Hematopoietic multipotent progenitor cell treated with erythropoietin and hydrocortisone succinate and interleukin-3 and kit ligand, for 4 days (in vitro differentiated cells): ENCODE measurements around the gene IL18RAP.

Experiments
- DNase-seq: peaks from one replicate; pipeline ENCODE4 v3.0.0-alpha.2; 2015

The IL18RAP gene

GRCh38 chr2:102422910-102423309 lies at the start of gene IL18RAP:
Gene IL18RAP (plus strand): TSS chr2:102423160. CDS start chr2:102423278, 118 bp downstream.
- no peak for DNase-seq

GRCh38 chr2:102376052-102376591 lies 46.8 kb upstream of the IL18RAP start:
- no peak for DNase-seq

GRCh38 chr2:102383722-102384121 lies 39.2 kb upstream of the IL18RAP start:
- DNase-seq, result no peak

DNA sequence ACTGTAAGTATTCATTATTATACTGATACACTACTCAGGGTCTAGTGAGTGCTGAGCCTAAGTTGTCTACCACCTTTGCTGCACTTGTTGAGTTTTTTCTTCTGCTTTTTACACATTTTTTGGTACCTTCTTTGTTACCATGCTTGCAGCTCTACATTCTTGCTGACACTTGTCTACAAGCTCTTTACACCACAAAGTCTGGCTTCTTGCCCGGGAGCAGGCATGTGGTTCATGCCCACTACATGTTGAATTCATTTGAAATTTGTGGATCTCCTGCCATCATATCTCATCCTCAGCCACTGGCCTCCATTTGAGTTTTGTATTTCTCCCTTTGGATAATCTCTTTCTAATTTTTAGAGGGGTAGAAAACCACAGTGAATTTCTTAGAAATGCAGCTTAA lies 37.4 kb upstream of the IL18RAP start:
- no peak for DNase-seq

- DNase-seq, result no peak
Measured at GRCh38 chr2:102386004-102386403, 37.0 kb upstream of the IL18RAP start.

DNA sequence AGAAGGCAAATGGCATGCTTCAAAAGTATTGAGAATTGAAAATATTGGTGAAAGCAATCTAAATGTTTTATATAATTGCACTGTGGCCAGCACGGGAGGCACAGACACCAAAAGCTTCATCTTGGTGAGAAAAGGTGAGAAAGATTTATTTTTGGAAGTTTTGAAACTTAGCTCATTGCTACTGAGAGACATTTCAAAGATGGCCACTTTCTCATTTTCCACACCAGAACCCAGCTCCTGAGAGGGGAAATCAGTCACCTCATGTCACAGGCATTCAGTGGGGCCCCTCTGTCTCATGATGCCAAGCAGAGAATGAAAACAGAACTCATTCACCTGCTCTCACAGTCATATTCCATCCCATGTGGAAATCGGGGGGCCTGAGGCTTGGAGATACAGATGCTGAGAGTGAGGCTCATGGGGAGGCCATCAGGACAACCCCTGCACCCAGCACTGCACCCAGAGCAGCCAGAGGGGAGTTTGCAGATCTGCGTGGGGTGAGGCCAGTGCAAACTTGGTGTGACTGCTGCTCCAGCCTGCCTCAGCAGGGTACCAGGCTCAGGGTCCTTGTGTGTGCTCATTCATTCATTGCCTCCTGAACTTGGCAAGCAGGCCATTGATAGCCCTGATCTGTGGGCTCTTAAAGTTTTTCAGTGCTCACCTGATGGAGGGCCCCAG lies 36.0 kb upstream of the IL18RAP start:
- no peak for DNase-seq

DNA sequence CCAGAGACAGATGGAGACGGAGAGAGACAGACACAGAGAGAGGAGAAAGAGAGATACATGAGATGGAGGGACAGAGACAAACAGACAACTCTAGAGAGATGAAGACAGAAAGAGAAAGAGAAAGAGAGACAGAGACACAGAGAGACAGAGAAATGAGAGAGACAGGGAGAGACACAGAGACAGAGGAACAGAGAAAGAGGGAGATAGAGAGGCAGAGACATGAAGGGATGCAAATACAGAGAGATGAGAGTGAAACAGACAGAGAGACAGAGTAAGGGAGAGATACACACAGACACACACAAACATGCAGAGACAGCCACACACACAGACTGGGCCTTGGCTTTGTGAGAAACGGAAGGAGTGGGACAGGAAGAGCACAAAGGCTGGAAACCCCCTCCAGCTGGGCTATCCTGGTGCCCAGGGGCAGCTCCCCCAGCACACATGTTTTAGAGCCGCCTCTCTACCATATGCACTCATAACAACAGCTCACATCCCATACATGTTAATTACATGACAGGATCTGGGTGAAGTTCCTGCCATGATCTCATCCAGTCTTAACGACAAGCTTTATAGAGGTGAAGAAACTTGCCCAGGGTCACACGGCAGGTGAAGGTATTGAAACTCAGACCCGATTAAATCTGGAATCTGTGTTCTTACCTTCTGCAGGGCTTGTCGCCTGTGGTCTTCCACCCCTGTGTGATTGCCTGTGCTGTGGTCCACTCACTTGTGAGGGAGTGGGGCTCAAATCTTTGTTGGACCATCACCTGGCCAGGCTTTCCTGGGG lies 35.0 kb upstream of the IL18RAP start:
- DNase-seq, result no peak

- DNase-seq, result peak; percentile 83
Measured at GRCh38 chr2:102391565-102391964, 31.4 kb upstream of the IL18RAP start.

DNA sequence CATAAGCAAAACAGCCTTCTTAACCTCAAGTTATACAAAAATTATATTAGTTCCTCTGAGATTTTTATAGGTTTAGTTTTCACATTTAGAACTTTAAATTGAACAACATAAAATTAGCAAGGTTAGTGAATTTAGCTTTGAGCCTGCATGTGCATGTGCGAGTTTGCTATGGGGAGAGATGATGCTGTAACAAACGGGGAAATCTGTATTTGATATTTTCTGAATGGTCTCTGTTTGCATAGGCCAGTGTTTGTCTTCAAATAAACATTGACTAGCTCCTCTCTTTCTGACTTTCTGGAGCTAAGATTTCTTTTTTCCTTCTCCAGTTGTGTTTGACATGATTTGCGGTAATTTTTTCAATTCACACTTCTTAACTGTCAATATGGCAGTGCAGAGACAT lies 30.9 kb upstream of the IL18RAP start:
- DNase-seq, result no peak

GRCh38 chr2:102392942-102393341 lies 30.0 kb upstream of the IL18RAP start:
- no peak for DNase-seq

DNA sequence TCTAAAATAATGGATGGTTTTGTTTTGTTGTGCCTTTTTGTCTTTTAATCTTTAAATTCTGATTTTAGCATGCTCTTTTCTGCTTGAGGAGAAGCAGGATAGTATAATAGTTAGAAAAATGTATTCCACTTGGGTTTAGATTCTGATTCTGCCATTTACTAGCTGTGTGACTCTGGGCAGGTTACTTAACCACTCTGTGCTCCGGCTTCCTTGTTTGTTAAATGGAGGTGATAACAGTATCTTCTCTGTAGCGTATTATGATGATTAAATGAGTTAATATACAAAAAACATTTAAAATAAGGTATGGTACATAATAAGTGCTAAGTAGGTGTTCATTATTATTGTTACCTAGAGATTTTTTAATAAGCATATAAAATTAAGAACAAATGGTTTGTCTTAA lies 26.9 kb upstream of the IL18RAP start:
- no peak for DNase-seq

DNA sequence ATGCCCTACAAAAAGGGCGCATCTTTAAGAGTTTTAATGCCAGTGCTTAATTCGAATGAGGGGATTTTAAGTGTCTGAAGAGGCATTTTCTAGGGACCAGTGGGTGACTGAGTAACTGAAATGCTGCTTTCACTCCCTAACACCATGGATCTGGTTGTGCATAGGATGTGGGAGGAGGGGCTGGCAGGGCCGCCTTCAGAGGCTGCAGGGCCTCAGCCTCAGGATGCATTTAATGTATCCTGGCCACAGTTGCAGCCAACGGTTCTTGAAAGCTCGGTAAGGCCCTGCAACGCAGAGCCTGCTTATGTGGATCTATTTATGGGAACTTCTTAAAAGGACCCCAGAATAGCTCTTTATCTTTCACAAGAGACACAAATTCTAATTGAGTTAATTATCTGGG lies 25.8 kb upstream of the IL18RAP start:
- no peak for DNase-seq

DNA sequence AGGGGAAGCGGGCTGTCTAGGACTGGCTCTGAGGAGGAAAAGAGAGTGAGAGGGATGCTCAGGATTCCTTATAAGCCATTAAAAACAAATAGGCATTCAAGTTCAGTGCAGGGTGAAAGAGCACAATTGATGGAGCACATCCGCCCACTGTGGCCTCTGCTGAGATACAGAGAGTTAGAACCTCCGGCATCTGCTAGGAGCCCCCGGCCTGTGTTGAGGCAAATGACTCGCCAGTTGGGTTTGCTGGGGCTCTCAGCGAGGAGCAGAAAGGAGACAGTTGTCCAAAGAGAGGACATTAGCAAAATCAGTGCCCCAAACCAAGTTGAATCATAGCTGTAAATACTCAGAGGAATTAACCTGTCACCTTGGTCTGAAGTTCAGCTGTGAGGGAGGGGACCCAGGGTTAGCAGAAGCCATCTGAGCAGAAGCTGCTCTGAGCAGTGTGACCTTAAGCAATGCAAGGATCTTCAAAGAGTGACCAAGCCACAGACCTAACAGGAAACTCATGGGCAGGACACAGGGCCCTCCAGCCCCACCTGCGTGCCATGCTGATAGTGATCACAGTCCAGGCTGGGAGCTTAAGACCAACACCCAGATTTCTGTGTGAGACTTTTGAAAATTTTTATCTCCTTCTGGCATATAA lies 23.3 kb upstream of the IL18RAP start:
- DNase-seq, result peak; percentile 28

DNA sequence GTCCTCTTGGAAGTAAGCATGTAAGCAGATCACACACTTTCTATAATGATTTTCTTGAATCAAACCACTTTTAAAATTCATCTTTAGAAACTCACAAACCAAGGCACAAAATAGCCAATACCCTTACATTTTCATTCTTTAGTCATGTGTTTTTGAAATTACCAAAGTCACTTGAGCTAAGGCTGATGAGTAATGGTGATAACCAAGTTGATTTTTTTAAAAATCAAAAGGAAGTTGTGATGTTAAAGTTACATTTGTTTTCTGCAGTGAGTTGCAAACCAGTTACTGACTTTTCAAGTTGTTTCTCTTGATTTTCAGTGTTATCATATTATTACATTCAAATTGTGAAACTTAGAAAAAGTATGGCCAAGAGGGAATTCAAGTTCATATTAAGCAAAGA lies 21.5 kb upstream of the IL18RAP start:
- DNase-seq, result peak; percentile 26

DNA sequence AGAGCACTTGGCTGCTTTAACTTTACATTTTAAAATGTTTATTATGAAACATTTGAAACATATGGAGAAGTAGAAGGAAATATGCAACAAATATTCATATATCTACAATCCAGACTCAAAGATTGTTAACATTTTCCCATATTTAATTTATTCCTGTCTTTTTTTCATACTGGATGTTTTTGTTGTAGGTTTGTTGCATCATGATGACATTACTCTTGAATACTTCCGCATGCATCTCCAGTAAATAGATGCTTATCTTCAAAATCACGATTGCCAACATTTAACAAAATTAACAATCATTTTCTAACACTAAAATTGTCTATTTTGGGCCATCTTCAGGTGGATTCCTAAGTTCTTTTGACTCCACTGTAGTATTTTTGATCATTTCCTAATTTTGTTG lies 21.1 kb upstream of the IL18RAP start:
- no peak for DNase-seq

- DNase-seq, result no peak
Measured at GRCh38 chr2:102410952-102411351, 12.0 kb upstream of the IL18RAP start.

- no peak for DNase-seq
Measured at GRCh38 chr2:102412199-102412598, 10.8 kb upstream of the IL18RAP start.

- DNase-seq, result no peak
Measured at GRCh38 chr2:102417946-102418345, 5.0 kb upstream of the IL18RAP start.

GRCh38 chr2:102418421-102418961 lies 4.5 kb upstream of the IL18RAP start:
- peak; percentile 94 for DNase-seq

GRCh38 chr2:102420290-102420689 lies 2.7 kb upstream of the IL18RAP start:
- DNase-seq, result peak; percentile 66

- peak; percentile 69 for DNase-seq
Measured at GRCh38 chr2:102421890-102422759, 835 bp upstream of the IL18RAP start.

DNA sequence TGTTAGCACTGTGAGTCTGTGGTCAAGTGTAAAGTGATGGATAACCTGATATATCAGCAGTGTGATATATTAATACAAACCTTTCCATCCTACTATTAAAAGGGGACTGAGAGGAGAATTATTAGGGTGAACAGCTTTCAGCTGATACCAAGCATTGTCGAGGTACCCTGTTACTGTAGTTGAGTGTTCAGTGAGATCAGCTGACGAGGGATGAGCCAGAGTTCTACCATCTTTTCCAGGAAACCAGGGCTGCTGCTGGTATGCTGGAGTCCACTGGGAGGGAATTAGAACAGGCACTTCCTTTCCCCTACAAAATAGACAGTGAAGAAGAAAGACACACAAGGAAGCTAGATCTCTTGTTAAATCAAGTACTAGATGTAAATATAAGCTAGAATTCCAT lies 408 bp downstream of the IL18RAP start:
- no peak for DNase-seq
